LNCaP clone FGC (cell line): Measurements from ENCODE around the gene LAMA2.

ENCODE experiments used
- DNase-seq: peaks from one replicate; pipeline ENCODE4 v3.0.0-alpha.2; 2011; ENCODE audit warnings: low read depth
- H3K4me3 ChIP-seq: 2 replicates; pipeline ENCODE4 v1.5.1; 2011; ENCODE audit warnings: mild to moderate bottlenecking, low read depth, low read length, control low read depth
- TF ChIP-seq, protein P1 (sequence below): IDR thresholded peaks from 2 replicates; pipeline ENCODE4 v1.5.1; 2012; ENCODE audit warnings: mild to moderate bottlenecking; ENCODE audit not compliant: control insufficient read depth, insufficient read depth; ENCODE audit errors: extremely low read depth

The LAMA2 gene

DNA sequence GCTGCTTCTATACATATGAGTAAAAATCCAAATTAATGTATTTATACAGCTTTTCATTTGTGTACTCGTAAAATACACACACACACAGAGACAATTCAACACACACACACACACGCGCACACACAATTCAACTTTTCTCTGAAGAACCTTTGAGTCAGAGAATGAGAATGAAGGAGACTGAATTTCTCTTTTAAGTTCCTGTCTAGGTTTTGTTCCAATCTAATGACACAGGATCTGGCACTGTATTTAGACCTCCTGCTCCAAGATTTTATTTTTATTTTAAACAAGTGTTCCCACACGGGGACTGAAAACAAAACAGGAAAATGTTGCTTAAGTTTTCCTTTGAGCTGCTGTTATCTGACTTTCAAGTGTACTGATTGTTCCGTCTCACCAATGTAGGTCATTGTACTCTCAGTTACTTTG lies 250.8 kb downstream of the LAMA2 start:
- TF ChIP-seq, protein P1, sequence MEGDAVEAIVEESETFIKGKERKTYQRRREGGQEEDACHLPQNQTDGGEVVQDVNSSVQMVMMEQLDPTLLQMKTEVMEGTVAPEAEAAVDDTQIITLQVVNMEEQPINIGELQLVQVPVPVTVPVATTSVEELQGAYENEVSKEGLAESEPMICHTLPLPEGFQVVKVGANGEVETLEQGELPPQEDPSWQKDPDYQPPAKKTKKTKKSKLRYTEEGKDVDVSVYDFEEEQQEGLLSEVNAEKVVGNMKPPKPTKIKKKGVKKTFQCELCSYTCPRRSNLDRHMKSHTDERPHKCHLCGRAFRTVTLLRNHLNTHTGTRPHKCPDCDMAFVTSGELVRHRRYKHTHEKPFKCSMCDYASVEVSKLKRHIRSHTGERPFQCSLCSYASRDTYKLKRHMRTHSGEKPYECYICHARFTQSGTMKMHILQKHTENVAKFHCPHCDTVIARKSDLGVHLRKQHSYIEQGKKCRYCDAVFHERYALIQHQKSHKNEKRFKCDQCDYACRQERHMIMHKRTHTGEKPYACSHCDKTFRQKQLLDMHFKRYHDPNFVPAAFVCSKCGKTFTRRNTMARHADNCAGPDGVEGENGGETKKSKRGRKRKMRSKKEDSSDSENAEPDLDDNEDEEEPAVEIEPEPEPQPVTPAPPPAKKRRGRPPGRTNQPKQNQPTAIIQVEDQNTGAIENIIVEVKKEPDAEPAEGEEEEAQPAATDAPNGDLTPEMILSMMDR, result no peak
- no peak for DNase-seq
- no peak overlapping the region for H3K4me3 ChIP-seq

GRCh38 chr6:129134535-129134934 lies 251.6 kb downstream of the LAMA2 start:
- H3K4me3 ChIP-seq, result no peak overlapping the region
- TF ChIP-seq, protein P1, result no peak
- no peak for DNase-seq

DNA sequence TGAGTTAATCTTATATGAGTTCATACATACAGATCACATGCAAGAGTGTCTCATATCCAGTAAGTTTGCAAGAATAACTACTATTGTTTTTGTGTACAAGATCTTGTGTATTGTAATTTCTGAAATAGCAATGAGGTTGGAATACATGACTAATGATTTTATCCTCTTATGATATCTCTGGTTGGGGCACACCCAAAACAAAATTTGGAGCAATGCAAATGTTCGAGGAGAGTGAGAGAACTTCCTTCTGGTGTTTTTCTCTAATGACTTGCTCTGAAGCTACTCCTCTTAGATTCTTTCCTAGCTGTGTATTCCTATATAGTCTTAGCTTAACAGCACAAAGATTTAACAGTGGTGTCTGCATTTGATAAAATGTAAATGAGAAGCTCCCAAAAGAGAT lies 252.5 kb downstream of the LAMA2 start:
- TF ChIP-seq, protein P1, result no peak
- DNase-seq, result no peak
- H3K4me3 ChIP-seq, result no peak overlapping the region

- H3K4me3 ChIP-seq, result no peak overlapping the region
- TF ChIP-seq, protein P1, result no peak
- no peak for DNase-seq
Observed at GRCh38 chr6:129136751-129137150, 253.8 kb downstream of the LAMA2 start.

DNA sequence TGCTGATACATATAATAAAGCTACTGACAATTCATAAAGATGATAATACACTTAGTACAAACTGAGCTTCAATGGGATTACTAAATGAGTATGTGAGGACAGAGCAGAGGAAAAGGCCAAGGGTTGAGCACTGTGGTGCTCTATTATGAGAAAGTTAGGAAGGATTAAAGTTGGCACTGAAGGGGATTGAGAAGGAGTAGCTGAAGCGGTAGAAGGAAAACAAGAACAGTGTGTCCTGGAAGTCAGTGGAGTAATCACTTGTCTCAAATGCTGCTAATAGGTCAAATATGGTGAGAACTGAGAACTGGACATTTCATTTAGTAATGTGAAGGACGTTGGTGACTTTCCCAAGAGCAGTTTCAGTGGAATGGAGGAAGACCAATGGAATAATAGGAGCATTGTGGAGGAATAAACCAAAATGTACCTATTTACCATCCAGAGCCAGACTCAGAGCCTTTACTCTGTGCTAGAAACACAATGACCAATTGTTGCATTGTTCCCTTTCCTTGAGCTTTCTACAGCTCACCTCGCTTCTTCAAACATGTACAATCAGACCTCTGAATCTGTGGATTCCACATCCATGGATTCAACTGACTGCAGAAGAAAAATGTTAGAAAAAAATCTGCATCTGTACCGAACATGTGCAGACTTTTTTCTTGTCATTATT lies 255.9 kb downstream of the LAMA2 start:
- TF ChIP-seq, protein P1, result no peak
- no peak overlapping the region for H3K4me3 ChIP-seq
- no peak for DNase-seq

DNA sequence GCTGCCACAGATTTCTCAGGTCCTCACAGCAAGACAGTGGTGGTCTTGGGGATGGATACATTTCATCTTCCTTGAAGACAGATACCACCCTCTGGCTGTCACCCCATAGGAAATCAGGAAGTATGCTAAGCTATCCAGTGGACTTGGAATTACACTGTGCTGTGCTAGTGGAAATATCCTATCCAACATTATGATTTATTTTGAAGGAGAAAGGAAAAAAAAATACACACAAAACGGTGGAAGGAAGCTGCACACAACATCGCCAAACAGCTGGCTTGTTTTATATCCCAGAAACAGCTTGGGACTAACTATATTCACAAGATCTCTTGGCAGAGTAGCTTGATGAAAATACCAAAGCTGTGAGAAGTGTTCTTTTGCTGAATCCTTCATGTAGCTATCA lies 257.6 kb downstream of the LAMA2 start:
- H3K4me3 ChIP-seq, result no peak overlapping the region
- no peak for DNase-seq
- TF ChIP-seq, protein P1, result no peak

GRCh38 chr6:129141499-129141898 lies 258.6 kb downstream of the LAMA2 start:
- DNase-seq, result no peak
- H3K4me3 ChIP-seq, result no peak overlapping the region
- TF ChIP-seq, protein P1, result no peak
